ENCODE data around the gene JUP. TPM values are rescaled to one million over a fixed set of nuclear protein-coding genes. Genes with fewer than 3 reads are reported as not detected.

Gene JUP
- total and polyA plus RNA-seq, 2 of the 4 experiments (the other 2 are of a cell fraction): 12.9 to 27.3 TPM

- no peak for TF ChIP-seq MAFK (IDR thresholded peaks at IDR 0.05; ENCODE audit: low read depth, low read length)
These were observed 46.7 kb downstream of the JUP start (continued) for GRCh38 chr17:41739661-41740352.

DNA sequence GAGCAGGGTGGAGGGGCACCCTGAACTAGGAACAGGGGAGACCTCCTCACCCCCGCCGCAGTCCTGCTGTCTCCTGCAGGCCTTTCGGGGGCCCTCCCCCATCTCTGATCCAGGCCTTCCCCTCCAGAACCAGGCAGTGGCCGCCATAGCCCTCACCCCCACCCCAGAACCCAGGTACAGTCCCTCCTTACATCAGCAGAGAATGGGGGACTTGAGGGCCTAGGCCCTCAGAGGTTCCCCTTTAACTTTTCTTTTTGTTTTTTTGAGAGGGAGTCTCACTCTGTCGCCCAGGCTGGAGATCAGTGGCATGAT is 47.8 kb downstream of the JUP start:
- Histone ChIP-seq H3K4me3 (ENCODE audit: insufficient read depth, low read depth, low read length) (no peak overlapping the region), H3K4me2 (ENCODE audit: low read depth, low read length) (no peak overlapping the region), H3K9me1 (ENCODE audit: insufficient read depth, low read length) (no peaks in the 10 kb centered on the region), H3K56ac (ENCODE audit: extremely low read depth, insufficient read depth, low read length) (no peak overlapping the region), H2AK9ac (replicated peaks; ENCODE audit: low read depth, low read length, poor library complexity) (peak overlapping the region; percentile 6), H2BK20ac (ENCODE audit: low read depth, low read length) (no peak overlapping the region), H2BK5ac (ENCODE audit: low read depth, low read length, poor library complexity, severe bottlenecking) (no peak overlapping the region), H2BK15ac (ENCODE audit: low read depth, low read length) (no peak overlapping the region), H3K79me1 (ENCODE audit: low read depth in 1 of 2, low read length in 2 of 2) (no peaks in the 10 kb centered on the region), H3K18ac (ENCODE audit: low read depth, low read length) (no peak overlapping the region), H4K91ac (ENCODE audit: insufficient read depth, low read depth, low read length) (no peak overlapping the region), H3K14ac (replicated peaks; ENCODE audit: low read depth, low read length) (no peak overlapping the region), H4K5ac (ENCODE audit: low read depth, low read length) (no peak overlapping the region), H2AFZ (replicated peaks; ENCODE audit: low read length, poor library complexity) (peak overlapping the region; percentile 39), H2BK120ac (ENCODE audit: low read depth, low read length) (no peak overlapping the region), H3K9ac (ENCODE audit: low read depth, low read length) (no peak overlapping the region), H3K27ac (ENCODE audit: insufficient read depth, low read length) (no peak overlapping the region), H2AK5ac (ENCODE audit: low read depth, low read length) (peak overlapping the region; percentile 52; the same call in 1 of the 2 replicates), H3K9me3 (ENCODE audit: control insufficient read depth, insufficient read depth, low read length) (no peaks in the 10 kb centered on the region), H3K4ac (ENCODE audit: low read depth, low read length) (peak overlapping the region; percentile 2; the same call in 1 of the 2 replicates), H3K23ac (ENCODE audit: low read depth, low read length) (no peak overlapping the region), H4K20me1 (ENCODE audit: insufficient read depth, low read length) (no peaks in the 10 kb centered on the region), H3K4me1 (ENCODE audit: control insufficient read depth, insufficient read depth, low read length) (peaks cover 5% of the 10 kb centered on the region; the same call in 1 of the 2 replicates), H3K27me3 (ENCODE audit: control insufficient read depth, insufficient read depth, low read length) (peaks cover 35% of the 10 kb centered on the region), H3K36me3 (ENCODE audit: control insufficient read depth, insufficient read depth, low read length) (no peaks in the 10 kb centered on the region), H4K8ac (ENCODE audit: low read depth in 2 of 2, low read length in 2 of 2) (no peak overlapping the region; a peak in 1 of 4 replicates)
- no peak for DNase-seq
- ChIA-PET POLR2A (ENCODE audit: unreplicated experiment) (no interaction called here), CTCF (no interaction called here)
- TF ChIP-seq FOS (IDR thresholded peaks at IDR 0.05; ENCODE audit: low read depth, low read length) (no peak), NFE2L2 (IDR thresholded peaks at IDR 0.05; ENCODE audit: low read depth, low read length) (no peak)
- no TSS peak for BruUV-seq (replicated peaks)
- in situ Hi-C loops (cut with MboI; ENCODE audit: low sequenced_read_pairs): loop anchor here (5.0 to 10.0 kb wide), 2 partner anchors 64 to 226 kb away; partner anchors contain the start of gene CNP
- no peak for ATAC-seq (ENCODE audit: low read depth)
- dilution Hi-C loops (cut with HindIII; ENCODE audit: low sequenced_read_pairs, unreplicated experiment): no loop called here
- intact Hi-C loops (cut with micrococcal nuclease): loop anchor here (1.0 to 5.0 kb wide), 3 partner anchors 63 to 221 kb away; partner anchors contain the start of gene KLHL11
- no CpG with 5 or more reads among the region's 5 CpGs for whole genome bisulfite sequencing, 2 experiments (ENCODE audit: extremely low coverage in 2 of 2, insufficient read length in 1 of 2)
